Heart right ventricle (tissue), 16 donors: Measurements from ENCODE around the gene VWA5B2. TPM values are rescaled to one million over a fixed set of nuclear protein-coding genes. Genes with fewer than 3 reads are reported as not detected.

ENCODE experiments used
- ATAC-seq, 8 donors: fragments of 200-7000 bp; cut with Tn5 transposase; one replicate each; pipeline ENCODE4 v1.9.1; 2020; ENCODE audit warnings: mild to moderate bottlenecking in 8 of 8, moderate library complexity in 8 of 8, moderate number of reproducible peaks in 1 of 8
- DNase-seq, 2 donors: peaks; one replicate each; pipeline ENCODE4 v3.0.0-alpha.2; 2020
- H3K27ac ChIP-seq, 10 donors: fragments of 200-600 bp; sonication (generic) in 2 of 10; one replicate each; pipeline versions ENCODE4 v1.5.0 to v1.8.0; 2020 to 2022; ENCODE audit warnings: mild to moderate bottlenecking in 3 of 10
- H3K27me3 ChIP-seq, 7 donors: fragments of 200-600 bp; one replicate each; pipeline ENCODE4 v1.8.0; 2021 to 2022; ENCODE audit warnings: mild to moderate bottlenecking in 2 of 7
- H3K36me3 ChIP-seq, 9 donors: fragments of 200-600 bp; sonication (generic) in 1 of 9; one replicate each; pipeline versions ENCODE4 v1.5.0 to v1.8.0; 2020 to 2022; ENCODE audit warnings: mild to moderate bottlenecking in 2 of 9
- H3K4me1 ChIP-seq, 9 donors: fragments of 200-600 bp; sonication (generic) in 1 of 9; one replicate each; pipeline versions ENCODE4 v1.5.0 to v1.8.0; 2020 to 2022; ENCODE audit warnings: mild to moderate bottlenecking in 4 of 9
- H3K4me3 ChIP-seq, 10 donors: fragments of 200-600 bp; sonication (generic) in 2 of 10; one replicate each; pipeline versions ENCODE4 v1.5.0 to v1.8.0; 2020 to 2022; ENCODE audit warnings: mild to moderate bottlenecking in 7 of 10, moderate library complexity in 2 of 10
- H3K9me3 ChIP-seq, 11 donors: fragments of 200-600 bp in 10 of 11; sonication (generic) in 2 of 11; one replicate each; pipeline versions ENCODE4 v1.5.0 to v1.8.0; 2013 to 2022; ENCODE audit warnings: mild to moderate bottlenecking in 2 of 11, control low read depth in 1 of 11, moderate library complexity in 1 of 11
- WGBS, 2 donors: extraction: QIAGEN DNeasy Blood & Tissue Kit; methylation state at CpG; one replicate each; pipeline ENCODE4 v1.1.7; 2013; ENCODE audit warnings: inconsistent platforms in 1 of 2; 5-methylcytosine and 5-hydroxymethylcytosine counted together
- intact Hi-C, 10 donors: fragments of 100-400 bp; cut with DNase I; formaldehyde crosslinking; loops; one replicate each; pipeline versions ENCODE4 v1.11.1 to v1.14.2; 2022
- polyA plus RNA-seq, 2 donors: library from polyadenylated mRNA; stranded (reverse); fragments of 200-250 nt; gene quantifications; one replicate each; pipeline ENCODE4 v1.2.3, GENCODE V29; 2013
- total RNA-seq, 10 donors: library from RNA; stranded (reverse); fragmentation: NEBNext Ultra II Directional in 3 of 10; extraction: Animal tissue kit (Norgen Biotek cat#: 25700) in 3 of 10; gene quantifications; one replicate each; pipeline versions ENCODE4 v1.2.1 to v1.2.4, GENCODE V29; 2021 to 2023
- TF ChIP-seq, protein P1 (sequence below), 9 donors: fragments of 200-600 bp; sonication (generic) in 2 of 9; IDR thresholded peaks; one replicate each; pipeline versions ENCODE4 v1.5.0 to v1.8.0; 2021 to 2022; ENCODE audit warnings: antibody characterized with exemption in 9 of 9, mild to moderate bottlenecking in 5 of 9, moderate library complexity in 1 of 9
- donor health status: Arrhythmogenic right ventricular cardiomyopathy.
- donor health status: ischemic (EF 13 %, LVEDD 7.1; RV severe dilation, severe dysfunction).
- donor health status: healthy with polysubstance abuse.
- donor health status: DM: no; HTN: yes; CAD: no.
- donor health status: DM: no; HTN: no; CAD: no.
- donor health status: ischemic (EF 25% LVEDD 6.9; RV normal size, moderate dysfunction).
- donor health status: ischemic (EF 25% LVEDD 5.7; RV mildly dilated, moderate dysfunction).
- donor health status: healthy.
- donor health status: DM: yes; HTN: yes; CAD: no.
- donor health status: Ischemic cardiomyopathy.
- donor health status: ischemic (EF 35%, LVEDD 5.7; RV mildly dilated, moderate dysfunction).
- donor health status: nonischemic (EF 11% LVEDD 7.7; RV severe dilation, severe dysfunction).
- donor health status: DM: yes; HTN: yes; CAD: no.
- donor health status: PGD.
- donor health status: ischemic (EF 29% LVEDD 5.4; RV normal size, mild dysfunction).
- donor health status: nonischemic (EF 23%, LVEDD 6.1; RV moderate dilation, normal function).

The VWA5B2 gene
- total and polyA plus RNA-seq, 12 donors = 0.03 to 0.09 TPM; not detected in 10

GRCh38 chr3:184193991-184194539, 35.3 kb upstream of the VWA5B2 start:
- Histone ChIP-seq H3K27me3 (no peaks in the 10 kb centered on the region), H3K4me1 (no peaks in the 10 kb centered on the region), H3K4me3 (no peak overlapping the region), H3K9me3 (no peaks in the 10 kb centered on the region), H3K27ac (no peak overlapping the region), H3K36me3 (peaks cover 6 to 77% (median 54%) of the 10 kb centered on the region in 9 donors)
- intact Hi-C loops = no loop called here
- DNase-seq (no peak), ATAC-seq (no peak)
- TF ChIP-seq, protein P1, sequence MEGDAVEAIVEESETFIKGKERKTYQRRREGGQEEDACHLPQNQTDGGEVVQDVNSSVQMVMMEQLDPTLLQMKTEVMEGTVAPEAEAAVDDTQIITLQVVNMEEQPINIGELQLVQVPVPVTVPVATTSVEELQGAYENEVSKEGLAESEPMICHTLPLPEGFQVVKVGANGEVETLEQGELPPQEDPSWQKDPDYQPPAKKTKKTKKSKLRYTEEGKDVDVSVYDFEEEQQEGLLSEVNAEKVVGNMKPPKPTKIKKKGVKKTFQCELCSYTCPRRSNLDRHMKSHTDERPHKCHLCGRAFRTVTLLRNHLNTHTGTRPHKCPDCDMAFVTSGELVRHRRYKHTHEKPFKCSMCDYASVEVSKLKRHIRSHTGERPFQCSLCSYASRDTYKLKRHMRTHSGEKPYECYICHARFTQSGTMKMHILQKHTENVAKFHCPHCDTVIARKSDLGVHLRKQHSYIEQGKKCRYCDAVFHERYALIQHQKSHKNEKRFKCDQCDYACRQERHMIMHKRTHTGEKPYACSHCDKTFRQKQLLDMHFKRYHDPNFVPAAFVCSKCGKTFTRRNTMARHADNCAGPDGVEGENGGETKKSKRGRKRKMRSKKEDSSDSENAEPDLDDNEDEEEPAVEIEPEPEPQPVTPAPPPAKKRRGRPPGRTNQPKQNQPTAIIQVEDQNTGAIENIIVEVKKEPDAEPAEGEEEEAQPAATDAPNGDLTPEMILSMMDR (IDR thresholded peaks at IDR 0.05) = no peak
- 85 to 86% methylated on average over 9 of the region's 9 CpGs for WGBS, 2 donors

GRCh38 chr3:184196536-184196935, 32.8 kb upstream of the VWA5B2 start:
- Histone ChIP-seq H3K36me3 (peaks cover 5 to 52% (median 32%) of the 10 kb centered on the region in 9 donors), H3K27me3 (no peaks in the 10 kb centered on the region), H3K27ac (no peak overlapping the region), H3K9me3 (no peaks in the 10 kb centered on the region), H3K4me1 (no peaks in the 10 kb centered on the region), H3K4me3 (no peak overlapping the region)
- no peak for DNase-seq
- whole genome bisulfite sequencing, 2 donors = 87 to 89% methylated on average over 6 of the region's 6 CpGs
- ATAC-seq = peak in 1 of 8 donors; percentile 22
- intact Hi-C loops = no loop called here
- TF ChIP-seq, protein P1 (IDR thresholded peaks at IDR 0.05) = no peak

- TF ChIP-seq, protein P1 (IDR thresholded peaks at IDR 0.05) = no peak
- Histone ChIP-seq H3K36me3 (peaks cover 0 to 32% (median 13%) of the 10 kb centered on the region in 9 donors), H3K27me3 (no peaks in the 10 kb centered on the region), H3K4me1 (no peaks in the 10 kb centered on the region), H3K9me3 (no peaks in the 10 kb centered on the region), H3K27ac (no peak overlapping the region), H3K4me3 (no peak overlapping the region)
- no peak for ATAC-seq
- intact Hi-C loops = no loop called here
- no peak for DNase-seq
- WGBS, 2 donors = 85 to 86% methylated on average over 9 of the region's 9 CpGs
Observed at GRCh38 chr3:184198509-184198908, 30.9 kb upstream of the VWA5B2 start.

DNA sequence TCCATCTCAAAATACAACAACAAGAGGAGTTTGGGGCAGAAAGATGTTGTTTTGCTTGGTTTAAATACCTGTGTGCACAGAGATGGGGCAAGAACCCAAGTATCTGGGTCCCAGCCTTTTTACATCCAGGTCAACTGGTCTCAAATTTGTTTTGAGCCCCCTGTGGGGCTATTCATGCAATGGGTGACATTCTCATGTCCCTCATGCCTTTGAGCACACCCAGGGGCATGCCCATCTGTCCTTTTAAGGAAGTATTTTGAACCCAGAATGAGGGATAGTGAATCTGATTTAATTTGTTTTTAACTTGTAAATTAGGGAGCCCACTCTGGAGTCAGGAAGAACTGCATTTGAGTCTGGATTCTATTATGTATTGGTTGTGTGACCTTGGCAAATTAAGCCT, 28.6 kb upstream of the VWA5B2 start:
- Histone ChIP-seq H3K4me3 (no peak overlapping the region), H3K9me3 (no peaks in the 10 kb centered on the region), H3K4me1 (no peaks in the 10 kb centered on the region), H3K27ac (no peak overlapping the region), H3K36me3 (peaks cover 0 to 9% (median 0%) of the 10 kb centered on the region in 9 donors), H3K27me3 (peaks cover 0 to 2% (median 0%) of the 10 kb centered on the region in 7 donors)
- ATAC-seq (no peak), DNase-seq (no peak)
- intact Hi-C loops = no loop called here
- TF ChIP-seq, protein P1 (IDR thresholded peaks at IDR 0.05) = no peak
